ENCODE measurements around the gene CAPN2.

GRCh38 chr1:223810586-223810985, 98.2 kb downstream of the CAPN2 start:
- TF ChIP-seq POLR2A (IDR thresholded peaks at IDR 0.05; ENCODE audit: low read depth, low read length) (no peak), POLR2AphosphoS5 (IDR thresholded peaks at IDR 0.05; ENCODE audit: low read depth, low read length) (no peak)

Measured in GM12892 (cell line).